HepG2 (cell line): ENCODE measurements around the gene TFB1M. TPM values are rescaled to one million over a fixed set of nuclear protein-coding genes. Genes with fewer than 3 reads are reported as not detected.
A peak's percentile ranks its signal among the peaks of the same experiment; 100 is the strongest.

ENCODE experiments used
- FOXA1 ChIP-seq, 2 experiments: fragments of 450-650 bp in 1 of 2; sonication (generic) in 1 of 2; formaldehyde crosslinking in 1 of 2; IDR thresholded peaks; 2 replicates each; pipeline versions ENCODE4 v1.4.0 to v1.6.1; 2016 to 2020; ENCODE audit warnings: missing genetic modification reagents in 1 of 2
- HMGXB3 ChIP-seq: sonication (generic); formaldehyde crosslinking; IDR thresholded peaks from 2 replicates; pipeline ENCODE4 v1.4.0; 2020; ENCODE audit warnings: missing genetic modification reagents, borderline replicate concordance
- KDM5A ChIP-seq: fragments of 200-600 bp; sonication (generic); IDR thresholded peaks from 2 replicates; pipeline ENCODE4 v1.7.0; 2018; ENCODE audit warnings: antibody characterized with exemption, mild to moderate bottlenecking, low read length, borderline replicate concordance
- MIER3 ChIP-seq: IDR thresholded peaks from 2 replicates; pipeline ENCODE4 v1.6.1; 2016; ENCODE audit warnings: missing compliant biosample characterization, borderline replicate concordance
- PLRG1 ChIP-seq: fragments of 450-650 bp; conservative IDR thresholded peaks from 2 replicates; pipeline ENCODE4 v1.6.1; 2016
- SP140L ChIP-seq: sonication (generic); formaldehyde crosslinking; IDR thresholded peaks from 2 replicates; pipeline ENCODE4 v1.4.0; 2020; ENCODE audit warnings: missing genetic modification reagents, borderline replicate concordance
- SSRP1 ChIP-seq: IDR thresholded peaks from 2 replicates; pipeline ENCODE4 v1.6.1; 2016; ENCODE audit warnings: control low read depth
- TCF7 ChIP-seq: sonication (generic); IDR thresholded peaks from 2 replicates; pipeline ENCODE4 v1.6.1; 2016; ENCODE audit warnings: antibody characterized with exemption, low read depth
- TEF ChIP-seq: sonication (generic); formaldehyde crosslinking; IDR thresholded peaks from 2 replicates; pipeline ENCODE4 v1.5.0; 2020; ENCODE audit warnings: missing genetic modification reagents
- ZFYVE20 ChIP-seq: sonication (generic); formaldehyde crosslinking; IDR thresholded peaks from 2 replicates; pipeline ENCODE4 v1.8.0; 2023; ENCODE audit warnings: low read depth, mild to moderate bottlenecking, moderate library complexity, missing genetic modification reagents, borderline replicate concordance
- ZKSCAN1 ChIP-seq: fragments of 150-350 bp; IDR thresholded peaks from 2 replicates; pipeline ENCODE4 v1.6.1; 2014; ENCODE audit warnings: low read length
- ZNF136 ChIP-seq: sonication (generic); formaldehyde crosslinking; IDR thresholded peaks from 2 replicates; pipeline ENCODE4 v1.8.1; 2022; ENCODE audit warnings: low read depth, mild to moderate bottlenecking, moderate library complexity, missing genetic modification reagents
- ZNF484 ChIP-seq: sonication (generic); formaldehyde crosslinking; IDR thresholded peaks from 2 replicates; pipeline ENCODE4 v1.5.1; 2020; ENCODE audit warnings: mild to moderate bottlenecking, low read depth, missing genetic modification reagents, borderline replicate concordance
- ZNF574 ChIP-seq: sonication (generic); formaldehyde crosslinking; IDR thresholded peaks from 2 replicates; pipeline ENCODE4 v1.4.0; 2020; ENCODE audit warnings: missing genetic modification reagents
- ZNF609 ChIP-seq: sonication (generic); formaldehyde crosslinking; IDR thresholded peaks from 2 replicates; pipeline ENCODE4 v1.4.0; 2020; ENCODE audit warnings: mild to moderate bottlenecking, missing genetic modification reagents, borderline replicate concordance
- polyA plus RNA-seq, 8 experiments: library from polyadenylated mRNA; depleted of rRNA in 3 of 8; stranded (reverse) in 7 of 8; unstranded in 1 of 8; fragments of >200 nt; fragmentation: Illumina TruSeq in 4 of 8; extraction: Trizol in 4 of 8; gene quantifications; 2 replicates each; pipeline versions ENCODE4 v1.2.1 to v1.2.3, GENCODE V29; 2011 to 2016; ENCODE audit warnings: low read depth in 4 of 8, missing spikeins in 1 of 8, mixed read lengths in 1 of 8; ENCODE audit not compliant: insufficient read depth in 1 of 8
- total RNA-seq, 5 experiments: library from RNA; depleted of rRNA; stranded (reverse); fragments of >200 nt; fragmentation: Illumina TruSeq; extraction: Trizol; gene quantifications; 2 replicates each; pipeline ENCODE4 v1.2.3, GENCODE V29; 2016; ENCODE audit warnings: low read depth in 1 of 5

TFB1M gene
- total and polyA plus RNA-seq, 2 of the 13 experiments (the other 11 are each of a cell fraction or from before 2014, with no cell fraction given), result 91.4 to 122 TPM

GRCh38 chr6:155327326-155328073 lies 13.2 kb upstream of the TFB1M start (continued):
- TF ChIP-seq ZNF609 (CRISPR knock-in tag), result no peak
- no peak; the same call in 1 of the 2 replicates for TF ChIP-seq SP140L (CRISPR knock-in tag)
- 0 out of 2 replicates have a peak, but pooled peaks have one; percentile 39 for TF ChIP-seq MIER3 (CRISPR knock-in tag)
- 0 out of 2 replicates have a peak, but pooled peaks have one; percentile 24 for TF ChIP-seq TCF7
- TF ChIP-seq ZFYVE20 (CRISPR knock-in tag), result no peak
- peak; percentile 95 for TF ChIP-seq KDM5A
- TF ChIP-seq ZKSCAN1, result no peak
- peak; percentile 71 for TF ChIP-seq SSRP1 (CRISPR knock-in tag)
- peak; percentile 75 for TF ChIP-seq HMGXB3 (CRISPR knock-in tag)
- TF ChIP-seq ZNF136 (CRISPR knock-in tag), result no peak
- TF ChIP-seq ZNF484 (CRISPR knock-in tag), result no peak
- TF ChIP-seq TEF (CRISPR knock-in tag), result peak; percentile 30; the same call in 1 of the 2 replicates
- TF ChIP-seq ZNF574 (CRISPR knock-in tag), result no peak
- no peak for TF ChIP-seq FOXA1 (IDR thresholded peaks at IDR 0.05)
- no peak for TF ChIP-seq FOXA1 (CRISPR knock-in tag; IDR thresholded peaks at IDR 0.05)
- TF ChIP-seq PLRG1, result no peak
